Endodermal cell (in vitro differentiated cells): ENCODE results near the gene TBC1D4. TPM values are rescaled to one million over a fixed set of nuclear protein-coding genes. Genes with fewer than 3 reads are reported as not detected.

Experiments
- DNase-seq: peaks from one replicate; pipeline ENCODE4 v3.0.0-alpha.2; 2017
- H3K27ac ChIP-seq: 2 replicates; pipeline ENCODE4 v1.5.1; 2013; ENCODE audit warnings: mild to moderate bottlenecking, low read depth, low read length, moderate library complexity
- H3K27me3 ChIP-seq: 2 replicates; pipeline ENCODE4 v1.6.1; 2013; ENCODE audit warnings: mild to moderate bottlenecking, low read length, moderate library complexity; ENCODE audit not compliant: insufficient read depth, control insufficient read depth, poor library complexity, severe bottlenecking
- H3K36me3 ChIP-seq: 2 replicates; pipeline ENCODE4 v1.7.0; 2013; ENCODE audit warnings: mild to moderate bottlenecking, low read length, moderate library complexity; ENCODE audit not compliant: control insufficient read depth, insufficient read depth
- H3K4me1 ChIP-seq: one replicate; pipeline ENCODE4 v1.7.0; 2013; ENCODE audit warnings: low read length; ENCODE audit not compliant: control insufficient read depth, insufficient read depth
- H3K4me3 ChIP-seq: 2 replicates; pipeline ENCODE4 v1.5.1; 2013; ENCODE audit warnings: mild to moderate bottlenecking, low read length, moderate library complexity
- H3K9ac ChIP-seq: 2 replicates; pipeline ENCODE4 v1.6.1; 2013; ENCODE audit warnings: mild to moderate bottlenecking, low read length, moderate library complexity; ENCODE audit not compliant: poor library complexity, severe bottlenecking; ENCODE audit errors: extremely low read depth
- H3K9me3 ChIP-seq: 2 replicates; pipeline ENCODE4 v1.6.1; 2013; ENCODE audit warnings: mild to moderate bottlenecking, low read length, moderate library complexity; ENCODE audit not compliant: control insufficient read depth
- H3K27ac Mint-ChIP-seq: 2 replicates; pipeline ENCODE4 v1.8.0; 2020; ENCODE audit warnings: mixed read lengths
- H3K27me3 Mint-ChIP-seq: 2 replicates; pipeline ENCODE4 v1.8.0; 2021; ENCODE audit warnings: mild to moderate bottlenecking, mixed read lengths; ENCODE audit not compliant: insufficient read depth
- H3K36me3 Mint-ChIP-seq: 2 replicates; pipeline ENCODE4 v1.8.0; 2020; ENCODE audit warnings: low read depth, mixed read lengths
- H3K4me1 Mint-ChIP-seq: 2 replicates; pipeline ENCODE4 v1.8.0; 2020; ENCODE audit warnings: mixed read lengths
- H3K4me3 Mint-ChIP-seq: 2 replicates; pipeline ENCODE4 v1.8.0; 2020; ENCODE audit warnings: mild to moderate bottlenecking, moderate library complexity, mixed read lengths
- H3K9me3 Mint-ChIP-seq: 2 replicates; pipeline ENCODE4 v1.8.0; 2020; ENCODE audit warnings: mild to moderate bottlenecking, mixed read lengths
- WGBS, 2 experiments: methylation state at CpG; one replicate each; pipeline versions ENCODE4 v1.1.5 to v1.1.7; 2013; ENCODE audit warnings: missing lambda C conversion rate in 2 of 2, mixed read lengths in 1 of 2; ENCODE audit not compliant: insufficient coverage in 1 of 2, insufficient read length in 1 of 2; 5-methylcytosine and 5-hydroxymethylcytosine counted together
- total RNA-seq, 2 donors: library from RNA; stranded (reverse); fragmentation: NEBNext Ultra II Directional in 1 of 2; extraction: Animal tissue kit (Norgen Biotek cat#: 25700) in 1 of 2; gene quantifications; 2 replicates in 1 of 2; 3 replicates in 1 of 2; pipeline ENCODE4 v1.2.1, GENCODE V29; 2021
- TF ChIP-seq, protein P1 (sequence below): fragments of 200-600 bp; sonication (generic); conservative IDR thresholded peaks from 2 replicates; pipeline ENCODE4 v1.5.0; 2021; ENCODE audit warnings: antibody characterized with exemption, mild to moderate bottlenecking

The TBC1D4 gene
- total RNA-seq, 2 donors from 2014 or later: 3.2 to 4.7 TPM

DNA sequence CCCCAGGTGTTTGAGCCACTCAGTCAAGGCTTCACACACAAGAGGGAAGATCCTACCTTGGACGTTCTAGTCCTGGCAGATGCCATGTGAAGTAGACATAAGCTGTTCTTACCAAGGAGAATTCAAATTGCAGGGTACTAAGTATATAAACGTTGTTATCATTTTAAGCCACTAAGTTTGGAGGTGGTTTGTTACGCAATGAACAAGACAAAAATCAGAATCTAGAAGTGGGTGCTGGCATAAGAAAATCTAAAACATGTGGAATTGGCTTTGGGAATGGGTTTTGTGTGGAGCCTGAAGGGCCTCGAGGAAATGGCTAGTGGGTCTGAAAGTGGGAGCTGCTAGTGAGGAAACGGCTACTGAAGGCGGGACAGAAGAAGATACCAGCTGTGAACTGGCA is 83.9 kb downstream of the TBC1D4 start:
- Histone ChIP-seq H3K27ac (no peak overlapping the region), H3K4me3 (no peak overlapping the region), H3K9me3 (no peaks in the 10 kb centered on the region), H3K27me3 (no peaks in the 10 kb centered on the region), H3K36me3 (no peaks in the 10 kb centered on the region), H3K9ac (no peak overlapping the region), H3K4me1 (no peaks in the 10 kb centered on the region)
- no peaks in the 10 kb centered on the region for H3K4me1 Mint-ChIP-seq
- H3K27me3 Mint-ChIP-seq: no peaks in the 10 kb centered on the region
- WGBS, 2 experiments: 93 to 96% methylated on average over 6 of the region's 6 CpGs
- TF ChIP-seq, protein P1, sequence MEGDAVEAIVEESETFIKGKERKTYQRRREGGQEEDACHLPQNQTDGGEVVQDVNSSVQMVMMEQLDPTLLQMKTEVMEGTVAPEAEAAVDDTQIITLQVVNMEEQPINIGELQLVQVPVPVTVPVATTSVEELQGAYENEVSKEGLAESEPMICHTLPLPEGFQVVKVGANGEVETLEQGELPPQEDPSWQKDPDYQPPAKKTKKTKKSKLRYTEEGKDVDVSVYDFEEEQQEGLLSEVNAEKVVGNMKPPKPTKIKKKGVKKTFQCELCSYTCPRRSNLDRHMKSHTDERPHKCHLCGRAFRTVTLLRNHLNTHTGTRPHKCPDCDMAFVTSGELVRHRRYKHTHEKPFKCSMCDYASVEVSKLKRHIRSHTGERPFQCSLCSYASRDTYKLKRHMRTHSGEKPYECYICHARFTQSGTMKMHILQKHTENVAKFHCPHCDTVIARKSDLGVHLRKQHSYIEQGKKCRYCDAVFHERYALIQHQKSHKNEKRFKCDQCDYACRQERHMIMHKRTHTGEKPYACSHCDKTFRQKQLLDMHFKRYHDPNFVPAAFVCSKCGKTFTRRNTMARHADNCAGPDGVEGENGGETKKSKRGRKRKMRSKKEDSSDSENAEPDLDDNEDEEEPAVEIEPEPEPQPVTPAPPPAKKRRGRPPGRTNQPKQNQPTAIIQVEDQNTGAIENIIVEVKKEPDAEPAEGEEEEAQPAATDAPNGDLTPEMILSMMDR: no peak
- H3K4me3 Mint-ChIP-seq: no peak overlapping the region
- H3K27ac Mint-ChIP-seq: no peak overlapping the region
- peaks cover 11% of the 10 kb centered on the region for H3K9me3 Mint-ChIP-seq
- no peaks in the 10 kb centered on the region for H3K36me3 Mint-ChIP-seq
- no peak for DNase-seq

DNA sequence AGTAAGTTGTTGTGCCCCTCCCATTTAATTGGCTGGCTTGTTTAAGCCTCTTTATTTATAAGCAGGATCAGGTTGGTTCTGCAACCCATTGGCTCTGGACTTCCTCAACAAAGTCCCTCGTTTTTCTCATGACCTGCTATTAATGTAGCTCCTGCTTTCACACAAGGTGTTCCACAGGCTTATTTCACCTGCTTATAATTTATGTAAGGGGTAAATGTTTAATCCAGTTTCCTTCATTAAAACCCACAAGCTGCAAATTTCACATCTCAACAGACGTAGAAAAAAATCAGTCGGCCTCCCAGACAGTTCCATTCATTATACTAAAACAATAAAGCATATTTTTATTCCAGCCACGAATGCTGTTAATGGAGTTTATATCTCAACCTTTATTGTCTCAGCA is 86.1 kb downstream of the TBC1D4 start:
- TF ChIP-seq, protein P1: no peak
- H3K4me1 ChIP-seq: no peaks in the 10 kb centered on the region
- no peak overlapping the region for H3K4me3 ChIP-seq
- no peak overlapping the region for H3K27ac Mint-ChIP-seq
- H3K27ac ChIP-seq: no peak overlapping the region
- H3K9ac ChIP-seq: no peak overlapping the region
- 90 to 92% methylated on average over 3 to 4 of the region's 4 CpGs for WGBS, 2 experiments
- H3K4me1 Mint-ChIP-seq: no peaks in the 10 kb centered on the region
- DNase-seq: no peak
- no peaks in the 10 kb centered on the region for H3K36me3 Mint-ChIP-seq
- H3K27me3 Mint-ChIP-seq: no peaks in the 10 kb centered on the region
- H3K36me3 ChIP-seq: no peaks in the 10 kb centered on the region
- H3K4me3 Mint-ChIP-seq: no peak overlapping the region
- H3K27me3 ChIP-seq: no peaks in the 10 kb centered on the region
- H3K9me3 Mint-ChIP-seq: peaks cover 11% of the 10 kb centered on the region
- H3K9me3 ChIP-seq: no peaks in the 10 kb centered on the region

DNA sequence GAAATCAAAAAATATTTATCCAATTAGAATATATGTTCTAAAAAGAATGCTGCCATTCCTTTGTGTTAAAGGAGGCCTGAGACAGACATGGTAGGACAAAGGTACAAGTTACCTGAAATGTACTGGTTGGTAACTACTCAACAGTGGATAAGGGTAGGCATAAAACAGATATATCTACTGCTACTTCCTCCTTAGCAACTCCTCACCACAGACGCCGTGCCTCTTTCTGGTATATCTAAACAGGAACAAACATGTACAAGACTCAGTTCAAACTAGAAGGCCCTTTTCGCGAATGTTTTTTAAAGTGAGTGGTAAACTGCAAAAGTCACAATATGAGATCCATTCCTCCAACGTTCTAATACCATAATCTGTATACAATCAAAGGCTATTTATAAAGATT is 86.9 kb downstream of the TBC1D4 start:
- Histone ChIP-seq H3K4me1 (no peaks in the 10 kb centered on the region), H3K36me3 (no peaks in the 10 kb centered on the region), H3K9ac (no peak overlapping the region), H3K4me3 (no peak overlapping the region), H3K9me3 (no peaks in the 10 kb centered on the region), H3K27me3 (no peaks in the 10 kb centered on the region), H3K27ac (no peak overlapping the region)
- 96 to 100% methylated on average over 3 to 5 of the region's 5 CpGs for WGBS, 2 experiments
- Mint-ChIP-seq H3K9me3 (peaks cover 11% of the 10 kb centered on the region), H3K27me3 (no peaks in the 10 kb centered on the region), H3K36me3 (no peaks in the 10 kb centered on the region), H3K27ac (no peak overlapping the region), H3K4me1 (no peaks in the 10 kb centered on the region), H3K4me3 (no peak overlapping the region)
- DNase-seq: no peak
- TF ChIP-seq, protein P1: no peak
